Endothelial cell (in vitro differentiated cells): Measurements from ENCODE around the gene TMEM26. TPM values are rescaled to one million over a fixed set of nuclear protein-coding genes. Genes with fewer than 3 reads are reported as not detected.

Source experiments
- DNase-seq: peaks from one replicate; pipeline ENCODE4 v3.0.0; 2021; ENCODE audit warnings: low spot score
- H3K27ac Mint-ChIP-seq: one replicate; pipeline ENCODE4 v1.8.0; 2021; ENCODE audit warnings: mixed read lengths, inconsistent platforms; ENCODE audit not compliant: unreplicated experiment
- H3K27me3 Mint-ChIP-seq: one replicate; pipeline ENCODE4 v1.8.0; 2021; ENCODE audit warnings: mild to moderate bottlenecking, moderate library complexity, mixed read lengths, inconsistent platforms; ENCODE audit not compliant: unreplicated experiment
- H3K36me3 Mint-ChIP-seq: one replicate; pipeline ENCODE4 v1.8.0; 2021; ENCODE audit warnings: mild to moderate bottlenecking, low read depth, mixed read lengths, inconsistent platforms; ENCODE audit not compliant: unreplicated experiment
- H3K4me1 Mint-ChIP-seq: one replicate; pipeline ENCODE4 v1.8.0; 2021; ENCODE audit warnings: mild to moderate bottlenecking, mixed read lengths, inconsistent platforms; ENCODE audit not compliant: unreplicated experiment
- H3K4me3 Mint-ChIP-seq: one replicate; pipeline ENCODE4 v1.8.0; 2021; ENCODE audit warnings: mild to moderate bottlenecking, mixed read lengths, inconsistent platforms; ENCODE audit not compliant: unreplicated experiment
- H3K9me3 Mint-ChIP-seq: one replicate; pipeline ENCODE4 v1.8.0; 2021; ENCODE audit warnings: mixed read lengths, inconsistent platforms; ENCODE audit not compliant: unreplicated experiment
- total RNA-seq: library from RNA; stranded (reverse); fragmentation: NEBNext Ultra II Directional; extraction: Animal tissue kit (Norgen Biotek cat#: 25700); gene quantifications from one replicate; pipeline ENCODE4 v1.2.1, GENCODE V29; 2021; ENCODE audit not compliant: unreplicated experiment
- TF ChIP-seq, protein P1 (sequence below): fragments of 200-600 bp; sonication (generic); IDR thresholded peaks from one replicate; pipeline ENCODE4 v1.5.0; 2021; ENCODE audit warnings: antibody characterized with exemption; ENCODE audit not compliant: unreplicated experiment

The TMEM26 gene
- total RNA-seq, 1 donor from 2014 or later, result 0.15 TPM

DNA sequence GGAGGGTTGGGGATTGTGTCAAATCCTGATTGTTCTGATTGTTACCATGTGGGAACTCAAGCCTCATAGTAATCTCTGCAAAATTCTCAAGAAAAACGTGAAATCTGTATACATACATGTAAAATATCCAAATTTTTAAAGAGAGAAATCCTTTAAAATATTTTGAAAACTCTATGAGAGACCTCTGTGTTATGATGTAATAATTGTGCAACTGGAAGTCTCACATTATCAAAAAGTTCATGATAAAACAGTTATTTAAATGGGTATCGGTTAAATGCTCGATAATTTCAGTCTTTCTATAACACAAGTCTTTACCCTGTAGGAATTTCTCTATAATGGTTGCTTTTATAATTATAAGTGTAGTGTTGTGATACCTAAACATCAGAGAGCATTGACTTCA is 95.5 kb downstream of the TMEM26 start:
- Mint-ChIP-seq H3K36me3 (no peaks in the 10 kb centered on the region), H3K4me1 (no peaks in the 10 kb centered on the region), H3K27me3 (no peaks in the 10 kb centered on the region), H3K4me3 (no peak overlapping the region), H3K9me3 (no peaks in the 10 kb centered on the region), H3K27ac (no peak overlapping the region)
- DNase-seq, result no peak
- TF ChIP-seq, protein P1, sequence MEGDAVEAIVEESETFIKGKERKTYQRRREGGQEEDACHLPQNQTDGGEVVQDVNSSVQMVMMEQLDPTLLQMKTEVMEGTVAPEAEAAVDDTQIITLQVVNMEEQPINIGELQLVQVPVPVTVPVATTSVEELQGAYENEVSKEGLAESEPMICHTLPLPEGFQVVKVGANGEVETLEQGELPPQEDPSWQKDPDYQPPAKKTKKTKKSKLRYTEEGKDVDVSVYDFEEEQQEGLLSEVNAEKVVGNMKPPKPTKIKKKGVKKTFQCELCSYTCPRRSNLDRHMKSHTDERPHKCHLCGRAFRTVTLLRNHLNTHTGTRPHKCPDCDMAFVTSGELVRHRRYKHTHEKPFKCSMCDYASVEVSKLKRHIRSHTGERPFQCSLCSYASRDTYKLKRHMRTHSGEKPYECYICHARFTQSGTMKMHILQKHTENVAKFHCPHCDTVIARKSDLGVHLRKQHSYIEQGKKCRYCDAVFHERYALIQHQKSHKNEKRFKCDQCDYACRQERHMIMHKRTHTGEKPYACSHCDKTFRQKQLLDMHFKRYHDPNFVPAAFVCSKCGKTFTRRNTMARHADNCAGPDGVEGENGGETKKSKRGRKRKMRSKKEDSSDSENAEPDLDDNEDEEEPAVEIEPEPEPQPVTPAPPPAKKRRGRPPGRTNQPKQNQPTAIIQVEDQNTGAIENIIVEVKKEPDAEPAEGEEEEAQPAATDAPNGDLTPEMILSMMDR, result no peak

Other genes with a start within 250 kb of the TMEM26 start
- 0.28 TPM for gene CABCOCO1, start 209.5 kb upstream of the TMEM26 start, total RNA-seq